ENCODE results near the gene C11orf65. TPM values are rescaled to one million over a fixed set of nuclear protein-coding genes. Genes with fewer than 3 reads are reported as not detected.

The C11orf65 gene
- total and polyA plus RNA-seq, 4 donors: 0.33 to 1.2 (median 0.68) TPM

GRCh38 chr11:108343714-108344113 lies 123.6 kb downstream of the C11orf65 start:
- Histone ChIP-seq H3K4me1 (ENCODE audit: control insufficient read depth in 4 of 4, insufficient read depth in 4 of 4, low read length in 3 of 4) (peaks cover 0 to 3% (median 0%) of the 10 kb centered on the region in 4 donors), H3K27ac (ENCODE audit: low read depth in 1 of 2, low read length in 2 of 2) (no peak overlapping the region), H3K9me3 (ENCODE audit: control insufficient read depth in 4 of 4, low read length in 3 of 4) (no peaks in the 10 kb centered on the region), H3K27me3 (ENCODE audit: control insufficient read depth in 4 of 4, insufficient read depth in 4 of 4, low read length in 3 of 4) (no peaks in the 10 kb centered on the region), H3K4me3 (ENCODE audit: low read depth in 1 of 3, low read length in 3 of 3) (no peak overlapping the region), H3K36me3 (ENCODE audit: control insufficient read depth in 4 of 4, insufficient read depth in 3 of 4, low read depth in 1 of 4, low read length in 3 of 4) (peaks cover 0 to 9% (median under 1%) of the 10 kb centered on the region in 4 donors), H3K9ac (ENCODE audit: low read depth in 1 of 2, low read length in 2 of 2) (no peak overlapping the region)
- WGBS: 96% methylated on average over 2 of the region's 2 CpGs
- TF ChIP-seq GABPA (IDR thresholded peaks at IDR 0.05 in 1 of 2, conservative IDR thresholded peaks at IDR 0.05 in 1 of 2): no peak
- no peak for TF ChIP-seq EGR1 (IDR thresholded peaks at IDR 0.05; ENCODE audit: low read depth in 2 of 2)
- no peak for TF ChIP-seq RAD21 (IDR thresholded peaks at IDR 0.05)
- no peak for TF ChIP-seq ATF3 (IDR thresholded peaks at IDR 0.05)
- no peak for TF ChIP-seq REST (IDR thresholded peaks at IDR 0.05)
- TF ChIP-seq HNF4A (conservative IDR thresholded peaks at IDR 0.05): no peak
- TF ChIP-seq YY1 (IDR thresholded peaks at IDR 0.05): no peak
- TF ChIP-seq FOXA2 (IDR thresholded peaks at IDR 0.05): no peak
- no peak for TF ChIP-seq TAF1 (conservative IDR thresholded peaks at IDR 0.05)
- TF ChIP-seq, protein P1, sequence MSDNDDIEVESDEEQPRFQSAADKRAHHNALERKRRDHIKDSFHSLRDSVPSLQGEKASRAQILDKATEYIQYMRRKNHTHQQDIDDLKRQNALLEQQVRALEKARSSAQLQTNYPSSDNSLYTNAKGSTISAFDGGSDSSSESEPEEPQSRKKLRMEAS (IDR thresholded peaks at IDR 0.05): no peak
- TF ChIP-seq NR2F2 (IDR thresholded peaks at IDR 0.05): no peak
- no peak for TF ChIP-seq FOXA1 (IDR thresholded peaks at IDR 0.05)
- TF ChIP-seq, protein P2, sequence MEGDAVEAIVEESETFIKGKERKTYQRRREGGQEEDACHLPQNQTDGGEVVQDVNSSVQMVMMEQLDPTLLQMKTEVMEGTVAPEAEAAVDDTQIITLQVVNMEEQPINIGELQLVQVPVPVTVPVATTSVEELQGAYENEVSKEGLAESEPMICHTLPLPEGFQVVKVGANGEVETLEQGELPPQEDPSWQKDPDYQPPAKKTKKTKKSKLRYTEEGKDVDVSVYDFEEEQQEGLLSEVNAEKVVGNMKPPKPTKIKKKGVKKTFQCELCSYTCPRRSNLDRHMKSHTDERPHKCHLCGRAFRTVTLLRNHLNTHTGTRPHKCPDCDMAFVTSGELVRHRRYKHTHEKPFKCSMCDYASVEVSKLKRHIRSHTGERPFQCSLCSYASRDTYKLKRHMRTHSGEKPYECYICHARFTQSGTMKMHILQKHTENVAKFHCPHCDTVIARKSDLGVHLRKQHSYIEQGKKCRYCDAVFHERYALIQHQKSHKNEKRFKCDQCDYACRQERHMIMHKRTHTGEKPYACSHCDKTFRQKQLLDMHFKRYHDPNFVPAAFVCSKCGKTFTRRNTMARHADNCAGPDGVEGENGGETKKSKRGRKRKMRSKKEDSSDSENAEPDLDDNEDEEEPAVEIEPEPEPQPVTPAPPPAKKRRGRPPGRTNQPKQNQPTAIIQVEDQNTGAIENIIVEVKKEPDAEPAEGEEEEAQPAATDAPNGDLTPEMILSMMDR (IDR thresholded peaks at IDR 0.05; ENCODE audit: low read depth, low read length, missing input control): no peak
- TF ChIP-seq JUND (IDR thresholded peaks at IDR 0.05): no peak
- no peak for TF ChIP-seq ZBTB33 (IDR thresholded peaks at IDR 0.05)
- DNase-seq (ENCODE audit: low spot score): no peak

DNA sequence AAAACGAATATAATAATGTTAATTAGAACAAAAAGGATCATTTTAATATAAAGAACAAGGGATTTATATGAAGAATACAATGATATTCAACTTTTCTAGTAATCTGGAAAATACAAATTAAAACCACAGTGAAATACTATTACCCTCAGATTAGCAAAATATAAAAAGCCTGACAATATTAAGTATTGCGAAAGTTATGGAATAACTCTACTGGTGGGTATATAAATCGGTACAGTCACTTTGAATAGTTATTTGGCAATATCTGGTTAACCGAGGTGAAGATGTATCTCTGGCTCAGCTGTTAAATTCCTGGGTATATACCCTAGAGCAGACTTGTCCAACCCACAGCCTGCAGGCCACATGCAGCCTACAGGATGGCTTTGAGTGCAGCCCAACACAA lies 125.7 kb downstream of the C11orf65 start:
- no peaks in the 10 kb centered on the region for H3K9me3 ChIP-seq (ENCODE audit: control insufficient read depth in 4 of 4, low read length in 3 of 4)
- peaks cover 0 to 3% (median 0%) of the 10 kb centered on the region in 4 donors for H3K4me1 ChIP-seq (ENCODE audit: control insufficient read depth in 4 of 4, insufficient read depth in 4 of 4, low read length in 3 of 4)
- WGBS: 95% methylated on average over 4 of the region's 4 CpGs
- DNase-seq (ENCODE audit: low spot score): no peak
- TF ChIP-seq HNF4A (conservative IDR thresholded peaks at IDR 0.05) (no peak), ATF3 (IDR thresholded peaks at IDR 0.05) (no peak), HNF4G (IDR thresholded peaks at IDR 0.05) (no peak), FOXA1 (IDR thresholded peaks at IDR 0.05) (no peak), NR2F2 (IDR thresholded peaks at IDR 0.05) (no peak), SP1 (IDR thresholded peaks at IDR 0.05) (no peak), GABPA (IDR thresholded peaks at IDR 0.05 in 1 of 2, conservative IDR thresholded peaks at IDR 0.05 in 1 of 2) (no peak), TAF1 (conservative IDR thresholded peaks at IDR 0.05) (no peak), RXRA (IDR thresholded peaks at IDR 0.05) (no peak), YY1 (IDR thresholded peaks at IDR 0.05) (no peak)
- no peak overlapping the region for H3K27ac ChIP-seq (ENCODE audit: low read depth in 1 of 2, low read length in 2 of 2)
- peaks cover under 1 to 14% (median 3%) of the 10 kb centered on the region in 4 donors for H3K36me3 ChIP-seq (ENCODE audit: control insufficient read depth in 4 of 4, insufficient read depth in 3 of 4, low read depth in 1 of 4, low read length in 3 of 4)
- H3K4me3 ChIP-seq (ENCODE audit: low read depth in 1 of 3, low read length in 3 of 3): no peak overlapping the region
- no peak overlapping the region for H3K9ac ChIP-seq (ENCODE audit: low read depth in 1 of 2, low read length in 2 of 2)
- no peaks in the 10 kb centered on the region for H3K27me3 ChIP-seq (ENCODE audit: control insufficient read depth in 4 of 4, insufficient read depth in 4 of 4, low read length in 3 of 4)
